Measurements from ENCODE around the gene COL25A1.

The COL25A1 gene

GRCh38 chr4:108926781-108927180 is 375.7 kb downstream of the COL25A1 start:
- no peak overlapping the region for H3K4me3 ChIP-seq (ENCODE audit: low read depth, low read length)

GRCh38 chr4:108926061-108926460 is 376.4 kb downstream of the COL25A1 start:
- no peak overlapping the region for H3K4me3 ChIP-seq (ENCODE audit: low read depth, low read length)

- no peak overlapping the region for H3K4me3 ChIP-seq (ENCODE audit: low read depth, low read length)
These were observed 380.3 kb downstream of the COL25A1 start for GRCh38 chr4:108922191-108922590.

GRCh38 chr4:108920395-108921087 is 381.9 kb downstream of the COL25A1 start:
- H3K4me3 ChIP-seq (ENCODE audit: low read depth, low read length): no peak overlapping the region

- no peak overlapping the region for H3K4me3 ChIP-seq (ENCODE audit: low read depth, low read length)
These were observed 383.1 kb downstream of the COL25A1 start for GRCh38 chr4:108919226-108919893.

GRCh38 chr4:108917255-108917654 is 385.2 kb downstream of the COL25A1 start:
- no peak overlapping the region for H3K4me3 ChIP-seq (ENCODE audit: low read depth, low read length)

GRCh38 chr4:108916638-108917037 is 385.8 kb downstream of the COL25A1 start:
- H3K4me3 ChIP-seq (ENCODE audit: low read depth, low read length): no peak overlapping the region

GRCh38 chr4:108906866-108907367 is 395.5 kb downstream of the COL25A1 start:
- H3K4me3 ChIP-seq (ENCODE audit: low read depth, low read length): no peak overlapping the region

- no peak overlapping the region for H3K4me3 ChIP-seq (ENCODE audit: low read depth, low read length)
These were observed 396.5 kb downstream of the COL25A1 start for GRCh38 chr4:108906006-108906405.

GRCh38 chr4:108903464-108904221 is 398.8 kb downstream of the COL25A1 start:
- no peak overlapping the region for H3K4me3 ChIP-seq (ENCODE audit: low read depth, low read length)

- no peak overlapping the region for H3K4me3 ChIP-seq (ENCODE audit: low read depth, low read length)
These were observed 399.7 kb downstream of the COL25A1 start for GRCh38 chr4:108902769-108903168.

- no peak overlapping the region for H3K4me3 ChIP-seq (ENCODE audit: low read depth, low read length)
These were observed 401.2 kb downstream of the COL25A1 start for GRCh38 chr4:108901291-108901690.

GRCh38 chr4:108900018-108900580 is 402.4 kb downstream of the COL25A1 start:
- H3K4me3 ChIP-seq (ENCODE audit: low read depth, low read length): no peak overlapping the region

GRCh38 chr4:108893468-108893867 is 409.0 kb downstream of the COL25A1 start:
- H3K4me3 ChIP-seq (ENCODE audit: low read depth, low read length): no peak overlapping the region

GRCh38 chr4:108891896-108892590 is 410.4 kb downstream of the COL25A1 start:
- no peak overlapping the region for H3K4me3 ChIP-seq (ENCODE audit: low read depth, low read length)

GRCh38 chr4:108890484-108890881 is 412.0 kb downstream of the COL25A1 start:
- H3K4me3 ChIP-seq (ENCODE audit: low read depth, low read length): no peak overlapping the region

- H3K4me3 ChIP-seq (ENCODE audit: low read depth, low read length): no peak overlapping the region
These were observed 412.6 kb downstream of the COL25A1 start for GRCh38 chr4:108889696-108890483.

- H3K4me3 ChIP-seq (ENCODE audit: low read depth, low read length): no peak overlapping the region
These were observed 413.7 kb downstream of the COL25A1 start for GRCh38 chr4:108888769-108889168.

GRCh38 chr4:108887034-108887433 is 415.4 kb downstream of the COL25A1 start:
- no peak overlapping the region for H3K4me3 ChIP-seq (ENCODE audit: low read depth, low read length)

GRCh38 chr4:108885211-108885610 is 417.2 kb downstream of the COL25A1 start:
- no peak overlapping the region for H3K4me3 ChIP-seq (ENCODE audit: low read depth, low read length)
